K562 (cell line): ENCODE results near the gene IGFBP4.

Source experiments
- CREM ChIP-seq: IDR thresholded peaks from 2 replicates; pipeline ENCODE4 v1.6.1; 2014; ENCODE audit warnings: antibody characterized with exemption, low read depth
- CTCF ChIP-seq, 3 experiments: IDR thresholded peaks in 2 of 3; conservative IDR thresholded peaks in 1 of 3; 2 replicates each; pipeline ENCODE4 v1.5.1; 2011 to 2012; ENCODE audit warnings: low read length in 3 of 3, mild to moderate bottlenecking in 3 of 3, control low read depth in 2 of 3, improper control_type of control experiment in 1 of 3, inconsistent platforms in 1 of 3, low read depth in 1 of 3, mixed read lengths in 1 of 3, moderate library complexity in 1 of 3; ENCODE audit not compliant: insufficient read depth in 2 of 3
- MEF2D ChIP-seq: conservative IDR thresholded peaks from 2 replicates; pipeline ENCODE4 v1.6.1; 2016; ENCODE audit warnings: low read depth, missing genetic modification characterization, missing compliant biosample characterization
- SLC30A9 ChIP-seq: fragments of 250-450 bp; sonication (Bioruptor Pico); IDR thresholded peaks from 2 replicates; pipeline ENCODE4 v1.8.0; 2022; ENCODE audit warnings: mild to moderate bottlenecking, moderate library complexity
- ZNF695 ChIP-seq: fragments of 450-650 bp; formaldehyde crosslinking; IDR thresholded peaks from 2 replicates; pipeline ENCODE4 v1.4.0; 2020; ENCODE audit warnings: mild to moderate bottlenecking, moderate library complexity

DNA sequence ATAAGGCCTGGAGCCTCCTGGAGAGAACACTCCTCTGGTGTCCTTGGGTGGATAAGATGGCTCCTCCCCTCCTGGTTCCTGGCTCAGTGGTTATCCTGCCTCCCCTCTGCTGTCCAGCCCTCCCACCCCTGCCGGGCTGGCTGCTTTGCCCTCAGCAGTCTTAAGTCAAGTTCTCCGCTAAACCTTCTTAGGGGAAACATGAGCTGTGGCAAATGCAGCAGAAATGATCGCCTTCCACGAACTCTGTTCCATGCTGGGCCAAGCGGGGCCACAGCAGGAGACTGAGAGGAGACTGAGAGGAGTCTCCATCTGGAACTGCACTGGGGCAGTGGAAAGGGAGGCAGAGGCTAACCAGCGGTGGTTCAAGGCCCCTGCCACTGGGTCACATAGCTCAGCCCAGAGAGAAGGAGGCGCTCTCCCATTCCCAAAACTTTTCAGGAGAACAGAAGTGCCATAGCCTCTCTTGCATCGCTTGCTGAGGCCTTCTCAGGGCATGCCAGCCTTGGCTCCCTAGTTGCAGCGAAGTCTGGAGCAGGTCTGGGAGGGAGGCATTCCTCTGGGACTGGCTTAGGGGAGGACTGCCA is 31.3 kb downstream of the IGFBP4 start:
- TF ChIP-seq SLC30A9 (CRISPR knock-in tag) (no peak), MEF2D (tag) (no peak), CREM (no peak), CTCF (IDR thresholded peaks at IDR 0.05 in 2 of 3, conservative IDR thresholded peaks at IDR 0.05 in 1 of 3; ENCODE audit: insufficient read depth in 2 of 3, low read depth in 1 of 3, low read length in 3 of 3) (no peak), ZNF695 (CRISPR knock-in tag) (no peak)
